ENCODE measurements around the gene CDON. TPM values are rescaled to one million over a fixed set of nuclear protein-coding genes. Genes with fewer than 3 reads are reported as not detected.

The CDON gene
- total RNA-seq, 2 experiments from 2014 or later, result 1.9 to 2.7 TPM

GRCh38 chr11:125930076-125930450 lies 132.6 kb downstream of the CDON start:
- intact Hi-C loops (cut with DNase I, micrococcal nuclease), result no loop called here
- Mint-ChIP-seq H3K9me3 (no peaks in the 10 kb centered on the region), H3K4me1 (ENCODE audit: low read depth) (no peaks in the 10 kb centered on the region), H3K36me3 (ENCODE audit: low read depth) (no peaks in the 10 kb centered on the region), H3K27ac (no peak overlapping the region), H3K27me3 (peaks cover 13% of the 10 kb centered on the region), H3K4me3 (no peak overlapping the region)
- Histone ChIP-seq H3K27me3 (ENCODE audit: control insufficient read depth in 1 of 2, insufficient read depth in 2 of 2, low read length in 2 of 2) (peaks cover 2 to 8% of the 10 kb centered on the region in 2 experiments), H3K36me3 (ENCODE audit: insufficient read depth, low read length) (no peaks in the 10 kb centered on the region), H3K4me1 (ENCODE audit: insufficient read depth, low read length) (no peaks in the 10 kb centered on the region), H3K4me3 (ENCODE audit: low read length) (no peak overlapping the region), H3K9me3 (ENCODE audit: control insufficient read depth in 1 of 2, insufficient read depth in 1 of 2, low read length in 2 of 2) (no peaks in the 10 kb centered on the region), H3K27ac (ENCODE audit: low read depth in 1 of 2, low read length in 2 of 2) (no peak overlapping the region)
- ChIA-PET POLR2A (no interaction called here), CTCF (no interaction called here)
- DNase-seq (no peak), ATAC-seq (ENCODE audit: poor library complexity) (no peak)
- TF ChIP-seq CTCF (IDR thresholded peaks at IDR 0.05), result no peak

DNA sequence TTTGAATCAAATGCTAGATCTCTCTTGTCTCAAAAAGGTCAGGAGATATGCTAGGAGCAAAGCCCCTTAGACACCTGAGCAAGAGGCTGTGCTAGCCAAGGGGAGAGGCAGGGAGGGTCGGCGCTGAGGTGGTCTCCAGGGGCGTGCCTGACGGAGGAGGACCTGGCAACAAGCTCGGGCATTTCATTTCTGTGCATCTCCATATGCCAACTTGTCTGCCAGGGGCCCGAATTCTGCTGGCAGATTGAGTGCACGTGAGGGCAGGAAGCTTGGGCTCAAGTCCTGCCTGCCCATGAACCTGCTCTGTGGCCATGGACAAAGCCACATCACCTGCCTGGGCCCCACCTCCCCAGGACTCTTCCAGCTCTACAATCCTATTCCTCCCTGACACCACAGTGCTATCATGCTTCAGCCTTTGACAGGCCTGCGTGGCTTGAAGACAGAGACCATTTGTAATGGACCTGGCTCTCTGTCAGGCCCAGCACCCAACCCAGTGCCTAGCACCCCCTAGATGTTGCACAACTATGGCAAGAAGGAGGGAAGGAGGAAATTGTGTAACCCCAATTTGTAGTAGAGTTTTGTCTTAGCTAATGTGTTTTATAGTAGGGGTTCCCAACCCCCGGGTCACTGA lies 133.1 kb downstream of the CDON start:
- no peak overlapping the region for H3K4me3 ChIP-seq (ENCODE audit: low read length)
- no peaks in the 10 kb centered on the region for H3K4me1 Mint-ChIP-seq (ENCODE audit: low read depth)
- no peak for DNase-seq
- intact Hi-C loops (cut with DNase I, micrococcal nuclease), result no loop called here
- ChIA-PET CTCF (no interaction called here), POLR2A (no interaction called here)
- TF ChIP-seq CTCF (IDR thresholded peaks at IDR 0.05), result no peak
- no peak overlapping the region for H3K4me3 Mint-ChIP-seq
- no peaks in the 10 kb centered on the region for H3K9me3 ChIP-seq (ENCODE audit: control insufficient read depth in 1 of 2, insufficient read depth in 1 of 2, low read length in 2 of 2)
- H3K27me3 Mint-ChIP-seq, result peaks cover 13% of the 10 kb centered on the region
- ATAC-seq (ENCODE audit: poor library complexity), result no peak
- no peaks in the 10 kb centered on the region for H3K36me3 ChIP-seq (ENCODE audit: insufficient read depth, low read length)
- no peak overlapping the region for H3K27ac ChIP-seq (ENCODE audit: low read depth in 1 of 2, low read length in 2 of 2)
- no peak overlapping the region for H3K27ac Mint-ChIP-seq
- no peaks in the 10 kb centered on the region for H3K4me1 ChIP-seq (ENCODE audit: insufficient read depth, low read length)
- H3K9me3 Mint-ChIP-seq, result no peaks in the 10 kb centered on the region
- no peaks in the 10 kb centered on the region for H3K36me3 Mint-ChIP-seq (ENCODE audit: low read depth)
- H3K27me3 ChIP-seq (ENCODE audit: control insufficient read depth in 1 of 2, insufficient read depth in 2 of 2, low read length in 2 of 2), result peaks cover 2 to 8% of the 10 kb centered on the region in 2 experiments

GRCh38 chr11:125926682-125927081 lies 136.0 kb downstream of the CDON start:
- H3K36me3 ChIP-seq (ENCODE audit: insufficient read depth, low read length), result no peaks in the 10 kb centered on the region
- CTCF ChIA-PET, result no interaction called here
- no peak overlapping the region for H3K27ac ChIP-seq (ENCODE audit: low read depth in 1 of 2, low read length in 2 of 2)
- intact Hi-C loops (cut with DNase I, micrococcal nuclease), result no loop called here
- Mint-ChIP-seq H3K4me1 (ENCODE audit: low read depth) (no peaks in the 10 kb centered on the region), H3K27me3 (peaks cover 19% of the 10 kb centered on the region), H3K4me3 (no peak overlapping the region), H3K36me3 (ENCODE audit: low read depth) (no peaks in the 10 kb centered on the region), H3K27ac (no peak overlapping the region), H3K9me3 (no peaks in the 10 kb centered on the region)
- DNase-seq (no peak), ATAC-seq (ENCODE audit: poor library complexity) (no peak)
- peaks cover 2 to 6% of the 10 kb centered on the region in 2 experiments for H3K27me3 ChIP-seq (ENCODE audit: control insufficient read depth in 1 of 2, insufficient read depth in 2 of 2, low read length in 2 of 2)
- POLR2A ChIA-PET, result no interaction called here
- no peaks in the 10 kb centered on the region for H3K9me3 ChIP-seq (ENCODE audit: control insufficient read depth in 1 of 2, insufficient read depth in 1 of 2, low read length in 2 of 2)
- no peak for TF ChIP-seq CTCF (IDR thresholded peaks at IDR 0.05)
- no peak overlapping the region for H3K4me3 ChIP-seq (ENCODE audit: low read length)
- no peaks in the 10 kb centered on the region for H3K4me1 ChIP-seq (ENCODE audit: insufficient read depth, low read length)

Measured in CD4-positive, alpha-beta T cell (primary cell).